H9 (cell line): ENCODE measurements around the gene HOXD11. TPM values are rescaled to one million over a fixed set of nuclear protein-coding genes. Genes with fewer than 3 reads are reported as not detected.

Source experiments
- DNase-seq: peaks from one replicate; pipeline ENCODE4 v3.0.0-alpha.2; 2017
- H2AFZ ChIP-seq: one replicate; pipeline ENCODE4 v1.6.1; 2013; ENCODE audit warnings: mild to moderate bottlenecking, low read length, control low read depth, moderate library complexity
- H2AK5ac ChIP-seq: 2 replicates; pipeline ENCODE4 v1.6.1; 2013; ENCODE audit warnings: low read length, control low read depth, mixed read lengths; ENCODE audit not compliant: insufficient read length
- H2BK120ac ChIP-seq: one replicate; pipeline ENCODE4 v1.6.1; 2013; ENCODE audit warnings: low read depth, mild to moderate bottlenecking, low read length, control low read depth, inconsistent platforms; ENCODE audit not compliant: poor library complexity, severe bottlenecking
- H2BK12ac ChIP-seq: 2 replicates; pipeline ENCODE4 v1.6.1; 2013; ENCODE audit warnings: low read length, control low read depth, mixed read lengths, low read depth; ENCODE audit not compliant: insufficient read length
- H2BK15ac ChIP-seq: 2 replicates; pipeline ENCODE4 v1.6.1; 2013; ENCODE audit warnings: low read depth, low read length, control low read depth
- H2BK20ac ChIP-seq: one replicate; pipeline ENCODE4 v1.6.1; 2013; ENCODE audit warnings: low read depth, mild to moderate bottlenecking, low read length, control low read depth, inconsistent platforms; ENCODE audit not compliant: poor library complexity, severe bottlenecking
- H2BK5ac ChIP-seq: 2 replicates; pipeline ENCODE4 v1.6.1; 2013; ENCODE audit warnings: low read length, control low read depth, mixed read lengths; ENCODE audit not compliant: insufficient read length
- H3K14ac ChIP-seq: 2 replicates; pipeline ENCODE4 v1.6.1; 2013; ENCODE audit warnings: low read length, control low read depth; ENCODE audit not compliant: insufficient read depth
- H3K18ac ChIP-seq: 2 replicates; pipeline ENCODE4 v1.6.1; 2013; ENCODE audit warnings: low read depth, mild to moderate bottlenecking, mixed read lengths, low read length, control low read depth; ENCODE audit not compliant: insufficient read length
- H3K23ac ChIP-seq: 2 replicates; pipeline ENCODE4 v1.6.1; 2013; ENCODE audit warnings: low read length, control low read depth, mixed read lengths, low read depth; ENCODE audit not compliant: insufficient read length
- H3K23me2 ChIP-seq: 2 replicates; pipeline ENCODE4 v1.6.1; 2013; ENCODE audit warnings: low read depth, mild to moderate bottlenecking, mixed read lengths, low read length, control low read depth; ENCODE audit not compliant: insufficient read length, poor library complexity, severe bottlenecking
- H3K27ac ChIP-seq: 2 replicates; pipeline ENCODE4 v1.5.1; 2013; ENCODE audit warnings: low read length, control low read depth, mixed read lengths, low read depth; ENCODE audit not compliant: insufficient read length
- H3K27me3 ChIP-seq: 2 replicates; pipeline ENCODE4 v1.6.1; 2013; ENCODE audit warnings: low read length, control low read depth, inconsistent platforms; ENCODE audit not compliant: insufficient read depth
- H3K4ac ChIP-seq: 2 replicates; pipeline ENCODE4 v1.6.1; 2013; ENCODE audit warnings: low read depth, mild to moderate bottlenecking, control low read depth, inconsistent platforms, low read length, moderate library complexity
- H3K4me1 ChIP-seq: 2 replicates; pipeline ENCODE4 v1.6.1; 2013; ENCODE audit warnings: low read length, control low read depth, inconsistent platforms; ENCODE audit not compliant: insufficient read depth
- H3K4me2 ChIP-seq: 2 replicates; pipeline ENCODE4 v1.6.1; 2013; ENCODE audit warnings: low read length, control low read depth, mixed read lengths; ENCODE audit not compliant: insufficient read length, insufficient read depth
- H3K56ac ChIP-seq: 2 replicates; pipeline ENCODE4 v1.6.1; 2013; ENCODE audit warnings: low read depth, mild to moderate bottlenecking, mixed read lengths, low read length, control low read depth; ENCODE audit not compliant: insufficient read length
- H3K79me1 ChIP-seq: 2 replicates; pipeline ENCODE4 v1.6.1; 2013; ENCODE audit warnings: low read depth, mild to moderate bottlenecking, moderate library complexity, low read length, control low read depth, inconsistent platforms; ENCODE audit not compliant: insufficient read depth, poor library complexity, severe bottlenecking
- H3K79me2 ChIP-seq: 2 replicates; pipeline ENCODE4 v1.6.1; 2013; ENCODE audit warnings: low read length, control low read depth, inconsistent platforms; ENCODE audit not compliant: insufficient read depth
- H3K9ac ChIP-seq: 2 replicates; pipeline ENCODE4 v1.6.1; 2013; ENCODE audit warnings: low read length, control low read depth, mixed read lengths; ENCODE audit not compliant: insufficient read length; ENCODE audit errors: extremely low read depth
- H3K9me3 ChIP-seq: one replicate; pipeline ENCODE4 v1.6.1; 2013; ENCODE audit warnings: low read depth, low read length, inconsistent platforms; ENCODE audit not compliant: control insufficient read depth
- H3T11ph ChIP-seq: one replicate; pipeline ENCODE4 v1.6.1; 2013; ENCODE audit warnings: mild to moderate bottlenecking, low read length, control low read depth, inconsistent platforms
- H4K20me1 ChIP-seq: one replicate; pipeline ENCODE4 v1.6.1; 2013; ENCODE audit not compliant: control insufficient read depth, insufficient read length, insufficient read depth
- H4K5ac ChIP-seq: 2 replicates; pipeline ENCODE4 v1.6.1; 2013; ENCODE audit warnings: low read depth, mild to moderate bottlenecking, mixed read lengths, low read length, control low read depth; ENCODE audit not compliant: insufficient read length
- H4K8ac ChIP-seq: replicated peaks from 2 replicates; pipeline ENCODE4 v1.6.1; 2013; ENCODE audit warnings: low read length, control low read depth, mixed read lengths, low read depth; ENCODE audit not compliant: insufficient read length
- H4K91ac ChIP-seq: 2 replicates; pipeline ENCODE4 v1.6.1; 2013; ENCODE audit warnings: low read depth, mild to moderate bottlenecking, moderate library complexity, mixed read lengths, low read length, control low read depth; ENCODE audit not compliant: insufficient read length
- H3K27ac Mint-ChIP-seq, 3 experiments: 2 replicates in 2 of 3; 3 replicates in 1 of 3; pipeline ENCODE4 v1.8.0; 2020 to 2021; ENCODE audit warnings: mixed read lengths in 3 of 3, mild to moderate bottlenecking in 1 of 3, moderate library complexity in 1 of 3
- H3K27me3 Mint-ChIP-seq: 2 replicates; pipeline ENCODE4 v1.8.0; 2021; ENCODE audit warnings: low read depth, mild to moderate bottlenecking, moderate library complexity, mixed read lengths
- H3K36me3 Mint-ChIP-seq, 3 experiments: 2 replicates in 2 of 3; 3 replicates in 1 of 3; pipeline ENCODE4 v1.8.0; 2020 to 2021; ENCODE audit warnings: low read depth in 3 of 3, mixed read lengths in 3 of 3; ENCODE audit not compliant: insufficient read depth in 1 of 3
- H3K4me1 Mint-ChIP-seq, 2 experiments: 2 replicates each; pipeline ENCODE4 v1.8.0; 2020; ENCODE audit warnings: mixed read lengths in 2 of 2
- H3K4me3 Mint-ChIP-seq, 2 experiments: 2 replicates in 1 of 2; 3 replicates in 1 of 2; pipeline ENCODE4 v1.8.0; 2020 to 2021; ENCODE audit warnings: mild to moderate bottlenecking in 2 of 2, mixed read lengths in 2 of 2, moderate library complexity in 1 of 2
- H3K9me3 Mint-ChIP-seq, 2 experiments: 2 replicates in 1 of 2; 3 replicates in 1 of 2; pipeline ENCODE4 v1.8.0; 2020; ENCODE audit warnings: mild to moderate bottlenecking in 2 of 2, mixed read lengths in 2 of 2, moderate library complexity in 1 of 2
- CTCF ChIP-seq: fragments of 200-600 bp; sonication (generic); conservative IDR thresholded peaks from 3 replicates; pipeline ENCODE4 v1.8.0; 2021; ENCODE audit warnings: antibody characterized with exemption, mild to moderate bottlenecking
- WGBS: extraction: QIAGEN DNeasy Blood & Tissue Kit; methylation state at CpG from one replicate; pipeline ENCODE4 v1.1.7; 2013; ENCODE audit warnings: missing lambda C conversion rate, low lambda C conversion rate, mixed read lengths; ENCODE audit not compliant: insufficient read length; ENCODE audit errors: extremely low coverage; 5-methylcytosine and 5-hydroxymethylcytosine counted together
- total RNA-seq: library from RNA; stranded (reverse); gene quantifications from 2 replicates; pipeline ENCODE4 v1.2.1, GENCODE V29; 2021

The HOXD11 gene
- total RNA-seq, 1 experiment from 2014 or later, result not detected

DNA sequence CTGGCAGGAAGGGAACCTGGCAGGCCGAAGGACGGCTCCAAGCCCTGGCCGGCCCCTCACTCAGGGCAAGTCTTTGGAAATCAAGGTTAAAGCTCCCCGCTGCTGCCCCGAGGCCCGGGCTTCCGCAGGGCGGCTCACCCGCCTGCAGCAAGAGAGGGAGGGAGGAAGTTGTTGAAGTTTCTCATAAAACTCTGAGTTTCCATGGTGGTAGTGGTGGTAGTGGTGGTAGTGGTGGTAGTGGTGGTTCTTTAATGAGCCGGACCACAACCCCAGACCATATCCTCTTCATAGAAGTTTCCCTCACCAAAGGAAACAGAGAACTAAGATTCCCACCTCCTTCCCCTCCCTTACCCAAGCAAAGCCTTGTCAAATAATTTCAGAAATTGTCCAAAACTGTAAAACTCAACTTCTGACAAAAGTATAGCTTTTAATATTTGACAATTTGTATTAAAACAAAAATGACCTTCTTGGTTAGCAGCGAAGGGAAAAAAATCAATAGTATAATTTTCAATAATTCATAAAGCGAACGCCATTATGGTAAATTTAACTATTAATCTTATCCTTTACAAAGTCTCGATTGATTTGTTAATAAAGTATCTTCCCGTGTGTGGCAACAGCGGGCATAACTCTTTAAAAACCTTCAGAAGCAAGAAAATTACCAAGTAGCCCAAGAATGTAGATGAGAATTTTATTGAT is 8.0 kb downstream of the HOXD11 start:
- Mint-ChIP-seq H3K27ac (no peak overlapping the region), H3K4me3 (no peak overlapping the region), H3K27me3 (peaks cover 100% of the 10 kb centered on the region), H3K36me3 (peaks cover 0 to 3% (median 0%) of the 10 kb centered on the region in 3 experiments; a peak in 2 of 7 replicates), H3K4me1 (peaks cover 0 to 11% of the 10 kb centered on the region in 2 experiments; a peak in 2 of 4 replicates), H3K9me3 (peaks cover 10 to 24% of the 10 kb centered on the region in 2 experiments)
- Histone ChIP-seq H2BK120ac (no peak overlapping the region), H3K27me3 (peaks cover 98% of the 10 kb centered on the region), H3K4ac (no peak overlapping the region), H2BK12ac (no peak overlapping the region), H3K23me2 (peaks cover 2% of the 10 kb centered on the region), H2BK20ac (no peak overlapping the region), H3K79me1 (no peaks in the 10 kb centered on the region), H3K79me2 (no peaks in the 10 kb centered on the region), H2BK15ac (no peak overlapping the region), H3K56ac (no peak overlapping the region), H3K14ac (no peak overlapping the region), H2AFZ (no peak overlapping the region), H4K5ac (no peak overlapping the region), H4K91ac (no peak overlapping the region), H3K9ac (no peak overlapping the region), H3T11ph (no peak overlapping the region), H2BK5ac (no peak overlapping the region), H3K23ac (no peak overlapping the region), H4K8ac (no peak overlapping the region), H3K9me3 (no peaks in the 10 kb centered on the region), H4K20me1 (peaks cover 4% of the 10 kb centered on the region), H3K18ac (no peak overlapping the region), H3K27ac (no peak overlapping the region), H3K4me2 (no peak overlapping the region), H2AK5ac (no peak overlapping the region), H3K4me1 (no peaks in the 10 kb centered on the region)
- WGBS, result no CpG with 5 or more reads among the region's 16 CpGs
- no peak for TF ChIP-seq CTCF
- peak; percentile 62 for DNase-seq
